ENCODE data around the gene NTN1.

NTN1 gene

DNA sequence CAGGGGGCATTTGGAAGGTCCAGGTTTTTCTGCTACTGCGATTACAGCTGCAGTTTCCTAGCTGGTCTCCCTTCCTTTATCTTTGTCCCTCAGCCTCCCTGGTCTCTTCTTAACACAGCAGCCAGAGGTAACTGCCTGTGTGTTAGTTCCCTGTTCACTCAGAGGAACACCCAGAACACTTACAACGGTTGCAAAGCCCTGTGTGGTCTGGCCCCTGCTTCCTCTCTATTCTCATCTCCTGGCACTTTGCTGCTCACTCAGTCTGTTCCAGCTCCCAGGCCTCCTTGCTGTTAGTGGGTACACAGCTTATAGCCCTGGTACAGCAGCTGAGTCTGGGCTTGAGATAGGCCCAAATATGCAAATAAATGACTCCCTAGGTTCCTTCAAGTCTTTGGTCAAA lies 16.4 kb downstream of the NTN1 start:
- no peak for DNase-seq (ENCODE audit: low read depth in 2 of 2)

DNA sequence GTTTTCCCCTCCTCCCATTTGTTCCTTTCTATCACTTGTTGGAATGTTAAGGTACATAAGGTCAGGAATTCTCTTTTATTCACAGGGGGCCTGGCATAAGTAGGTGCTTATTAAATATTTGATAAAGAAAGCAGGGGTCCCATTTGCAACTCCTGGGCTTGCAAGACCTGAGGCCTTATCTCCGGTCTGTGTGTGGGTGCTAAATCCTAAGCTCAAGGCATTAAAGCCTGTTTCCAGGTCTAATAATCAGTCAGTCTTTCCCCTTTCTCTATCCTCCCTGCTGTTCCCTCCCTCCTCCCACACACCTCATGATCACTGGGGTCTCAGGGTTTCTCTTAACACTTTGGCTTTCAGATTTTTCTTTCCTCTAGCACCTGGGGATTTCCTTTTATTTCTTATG lies 17.1 kb downstream of the NTN1 start:
- no peak for DNase-seq (ENCODE audit: low read depth in 2 of 2)

- DNase-seq (ENCODE audit: low read depth in 2 of 2), result no peak
These were observed 23.6 kb downstream of the NTN1 start for GRCh38 chr17:9044772-9045463.

- DNase-seq (ENCODE audit: low read depth in 2 of 2), result no peak
These were observed 29.6 kb downstream of the NTN1 start for GRCh38 chr17:9050801-9051401.

DNA sequence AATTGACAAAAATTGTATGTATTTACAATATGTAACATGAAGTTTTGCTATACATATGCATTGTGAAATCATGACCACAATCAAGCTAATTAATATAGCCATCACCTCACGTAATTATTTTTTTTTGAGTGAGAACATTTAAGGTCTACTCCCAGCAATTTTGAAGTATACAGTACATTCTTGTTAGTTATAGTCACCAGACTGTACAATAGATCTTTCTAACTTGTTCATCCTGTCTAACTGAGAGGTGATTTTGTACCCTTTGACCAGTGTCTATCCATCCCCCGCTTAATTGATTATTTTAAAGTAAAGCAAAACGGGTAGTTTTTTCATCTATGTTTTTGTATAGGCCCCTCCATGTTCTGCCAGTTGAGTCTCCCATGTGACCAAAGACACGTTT lies 30.3 kb downstream of the NTN1 start:
- no peak for DNase-seq (ENCODE audit: low read depth in 2 of 2)

- DNase-seq (ENCODE audit: low read depth in 2 of 2), result no peak
These were observed 31.6 kb downstream of the NTN1 start for GRCh38 chr17:9052921-9053320.

- DNase-seq (ENCODE audit: low read depth in 2 of 2), result no peak
These were observed 32.1 kb downstream of the NTN1 start for GRCh38 chr17:9053406-9053805.

GRCh38 chr17:9054126-9054975 lies 33.0 kb downstream of the NTN1 start:
- DNase-seq (ENCODE audit: low read depth in 2 of 2), result no peak

GRCh38 chr17:9055281-9055680 lies 34.0 kb downstream of the NTN1 start:
- no peak for DNase-seq (ENCODE audit: low read depth in 2 of 2)

- no peak for DNase-seq (ENCODE audit: low read depth in 2 of 2)
These were observed 35.3 kb downstream of the NTN1 start for GRCh38 chr17:9056566-9056965.

- DNase-seq (ENCODE audit: low read depth in 2 of 2), result no peak
These were observed 36.0 kb downstream of the NTN1 start for GRCh38 chr17:9057310-9057709.

- DNase-seq (ENCODE audit: low read depth in 2 of 2), result no peak
These were observed 41.1 kb downstream of the NTN1 start for GRCh38 chr17:9062399-9062902.

DNA sequence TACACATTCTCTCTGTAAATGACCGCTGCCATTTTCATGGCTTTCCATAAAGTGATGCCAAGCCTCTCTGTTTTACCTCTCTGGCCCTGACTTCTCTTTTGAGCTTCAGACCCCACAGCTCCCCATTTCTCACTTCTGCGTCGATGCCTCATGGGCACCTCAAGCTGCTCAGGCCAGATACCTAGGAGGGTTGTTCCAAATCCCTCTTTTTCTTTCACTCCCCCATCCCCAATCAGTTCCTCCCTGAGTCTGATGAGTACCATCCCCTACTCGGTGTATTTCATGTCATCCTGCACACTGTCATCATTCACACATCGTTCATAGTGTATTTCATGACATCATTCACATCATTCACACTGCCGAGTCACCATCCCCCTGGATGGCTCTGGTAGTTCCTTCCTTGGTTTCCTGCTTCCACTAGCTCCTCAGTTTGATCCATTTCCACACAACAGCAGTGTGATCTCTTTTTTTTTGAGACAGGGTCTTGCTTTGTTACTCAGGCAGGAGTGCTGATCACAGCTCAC lies 43.1 kb downstream of the NTN1 start:
- no peak for DNase-seq (ENCODE audit: low read depth in 2 of 2)

- DNase-seq (ENCODE audit: low read depth in 2 of 2), result no peak
These were observed 49.7 kb downstream of the NTN1 start for GRCh38 chr17:9071016-9071415.

DNA sequence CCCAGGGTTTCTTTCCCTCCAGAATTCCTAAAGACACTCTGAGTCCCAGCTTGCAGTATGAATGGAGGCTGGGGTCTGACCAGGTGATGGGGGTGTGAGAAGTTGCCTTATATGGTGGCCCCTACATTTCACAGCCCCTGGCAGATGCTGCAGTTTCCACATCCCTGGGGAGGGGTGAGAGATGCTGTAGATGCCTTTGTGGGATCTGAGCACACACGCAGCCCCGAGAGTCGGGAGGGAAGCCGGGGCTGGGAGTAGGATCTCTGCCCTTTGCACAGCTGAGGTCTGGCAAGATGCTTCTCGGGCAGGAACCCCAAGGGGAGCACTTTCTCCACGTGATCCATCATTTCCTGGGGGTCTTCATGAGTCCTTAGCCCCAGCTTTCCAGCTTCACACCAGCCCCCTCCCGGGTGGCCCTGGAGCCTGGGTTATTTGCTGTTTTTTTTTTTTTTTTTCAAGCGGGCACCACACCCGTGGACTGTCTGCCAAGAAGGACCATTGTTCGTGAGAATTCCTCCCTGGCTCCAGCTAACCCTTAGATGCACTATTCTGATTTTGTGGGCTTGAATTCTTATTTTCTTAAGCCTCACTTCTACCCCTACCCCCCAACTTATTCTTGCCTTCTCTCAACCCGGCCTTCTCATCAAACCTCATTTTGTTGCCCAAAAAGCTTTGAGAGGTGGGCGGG lies 50.6 kb downstream of the NTN1 start:
- no peak for DNase-seq (ENCODE audit: low read depth in 2 of 2)

DNA sequence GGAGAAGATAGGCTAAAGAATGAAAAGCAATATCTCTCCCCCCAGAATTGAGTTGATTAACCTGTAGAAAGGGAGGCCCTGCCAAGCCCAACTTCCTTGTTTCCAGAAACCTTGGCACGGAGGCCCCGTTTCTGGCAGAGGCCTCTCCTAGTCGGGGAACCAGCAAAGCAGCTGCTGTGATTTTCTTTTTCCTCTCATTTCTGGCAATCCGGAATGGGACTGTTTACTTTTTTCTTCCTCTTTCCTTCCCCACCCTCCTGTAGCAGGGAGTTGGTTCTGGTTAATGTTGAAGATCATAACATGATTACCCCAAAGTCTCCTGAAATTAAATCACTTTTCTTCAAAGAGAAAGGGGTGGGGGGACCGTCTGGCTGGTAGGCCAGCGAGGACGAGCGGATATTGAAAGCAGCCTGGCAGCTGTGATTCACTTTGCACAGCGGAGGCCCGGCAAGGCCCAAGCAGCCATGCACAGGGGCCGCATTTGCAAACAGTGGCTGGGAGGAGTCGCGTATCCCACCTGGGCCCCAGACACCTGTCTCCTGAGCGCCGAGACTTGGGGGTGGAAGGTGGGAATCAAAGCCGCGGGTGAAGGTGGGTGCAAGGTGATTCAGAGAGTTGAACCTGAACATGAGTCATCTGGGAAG lies 51.5 kb downstream of the NTN1 start:
- no peak for DNase-seq (ENCODE audit: low read depth in 2 of 2)

DNA sequence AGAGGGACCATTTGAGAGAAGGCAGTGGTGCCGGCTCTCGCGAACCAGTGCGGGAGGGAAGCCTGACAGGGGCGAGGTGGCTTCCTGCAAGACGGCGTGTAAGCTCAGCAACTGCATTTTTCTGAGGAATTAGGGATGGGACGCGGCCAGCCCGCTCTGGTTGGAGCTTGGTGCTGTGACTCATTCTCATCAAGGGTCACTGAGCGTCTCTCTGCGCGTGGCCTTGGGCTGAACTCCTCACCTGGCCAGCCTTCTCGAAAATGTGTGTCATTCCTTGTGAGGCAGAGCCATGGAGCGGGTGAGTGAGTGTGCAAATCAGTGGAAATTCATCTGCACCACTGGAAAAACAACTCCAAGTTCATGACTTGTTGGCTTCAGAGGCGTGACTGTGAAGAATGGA lies 52.8 kb downstream of the NTN1 start:
- DNase-seq (ENCODE audit: low read depth in 2 of 2), result no peak

- DNase-seq (ENCODE audit: low read depth in 2 of 2), result no peak
These were observed 58.3 kb downstream of the NTN1 start for GRCh38 chr17:9079461-9080103.

- no peak for DNase-seq (ENCODE audit: low read depth in 2 of 2)
These were observed 59.1 kb downstream of the NTN1 start for GRCh38 chr17:9080296-9080914.

GRCh38 chr17:9080983-9081382 lies 59.7 kb downstream of the NTN1 start:
- DNase-seq (ENCODE audit: low read depth in 2 of 2), result no peak

All from stimulated activated CD8-positive, alpha-beta memory T cell treated with anti-CD3 and anti-CD28 coated beads, Interleukin-7, amount 100 ng/mL, for 1 hour (primary cell).